Measurements from ENCODE around the gene HNRNPM. TPM values are rescaled to one million over a fixed set of nuclear protein-coding genes. Genes with fewer than 3 reads are reported as not detected.
A peak's percentile ranks its signal among the peaks of the same experiment; 100 is the strongest.
"Not testable (repeated sequence)": the region's sequence is repeated elsewhere in the genome, so short reads cannot be mapped to it uniquely, and the experiment has no call there.

Gene HNRNPM
- total RNA-seq, 2 experiments from 2014 or later = 188 to 198 TPM

DNA sequence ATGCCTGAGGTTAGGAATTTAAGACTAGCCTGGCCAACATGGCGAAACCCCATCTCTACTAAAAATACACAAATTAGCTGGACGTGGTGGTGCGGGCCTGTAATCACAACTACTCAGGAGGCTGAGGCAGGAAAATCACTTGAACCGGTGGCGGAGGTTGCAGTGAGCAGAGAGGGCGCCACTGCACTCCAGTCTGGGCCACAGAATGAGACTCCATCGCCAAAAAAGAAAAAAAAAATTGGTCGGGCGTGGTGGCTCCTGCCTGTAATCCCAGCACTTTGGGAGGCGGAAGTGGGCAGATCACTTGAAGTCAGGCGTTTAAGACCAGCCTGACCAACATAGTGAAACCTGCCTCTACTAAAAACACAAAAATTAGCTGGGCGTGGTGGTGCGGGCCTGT is 34.1 kb upstream of the HNRNPM start:
- H3K9me3 Mint-ChIP-seq; H3K4me1 Mint-ChIP-seq; ATAC-seq (ENCODE audit: low read depth); H3K36me3 Mint-ChIP-seq; POLR2A ChIA-PET; H3K4me3 Mint-ChIP-seq; H3K27me3 Mint-ChIP-seq; DNase-seq; H3K27ac Mint-ChIP-seq: not testable (repeated sequence)

DNA sequence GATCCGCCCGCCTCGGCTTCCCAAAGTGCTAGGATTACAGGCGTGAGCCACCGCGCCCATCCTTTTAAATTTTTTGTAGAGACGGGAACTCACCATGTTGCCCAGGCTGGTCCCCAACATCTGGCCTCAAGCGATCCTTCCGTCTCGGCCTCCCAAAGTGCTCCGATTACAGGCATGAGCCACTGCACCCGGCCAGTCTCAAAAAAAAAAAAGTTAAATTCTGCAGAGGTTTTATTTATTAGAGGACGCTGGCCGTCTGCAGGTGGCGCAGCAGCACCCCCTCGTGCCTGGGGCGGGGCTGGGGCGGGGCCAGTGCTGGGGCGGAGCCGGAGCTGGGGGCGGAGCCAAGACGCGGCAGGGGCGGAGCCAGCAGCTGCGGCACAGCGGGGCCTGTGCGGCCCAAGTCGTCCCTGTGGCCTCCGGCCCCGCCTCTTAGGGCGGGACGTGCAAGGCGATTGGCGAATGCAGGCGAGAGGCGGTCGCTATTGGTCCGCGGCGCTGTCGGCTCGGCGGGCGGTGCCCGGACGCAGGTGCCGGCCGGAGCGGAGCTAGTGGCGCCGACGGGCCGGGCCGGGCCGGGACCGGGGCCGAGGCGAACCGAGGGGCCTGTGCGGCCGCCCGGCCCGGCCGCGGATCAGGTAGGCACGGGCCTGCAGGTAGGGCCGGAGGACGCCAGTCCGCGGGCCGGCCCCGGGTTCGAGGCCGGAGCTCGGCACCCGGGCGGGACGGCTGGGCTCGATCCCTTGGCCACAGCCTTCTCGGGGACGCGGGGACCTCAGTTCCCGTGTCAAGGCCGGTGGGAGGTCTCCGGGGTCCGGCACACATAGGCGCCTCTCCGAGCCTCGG is 31.8 kb upstream of the HNRNPM start, which contains the start of gene MARCHF2:
Gene MARCHF2 (plus strand): TSS at position 523 of the 846 bp plus-strand sequence. CDS start 8,536 bp downstream, outside the sequence.
- Mint-ChIP-seq H3K4me1 (peaks cover 6% of the 10 kb centered on the region), H3K4me3 (peak within 1 kb of the TSS; percentile 77), H3K27me3 (no peaks in the 10 kb centered on the region), H3K9me3 (no peaks in the 10 kb centered on the region), H3K36me3 (no peaks in the 10 kb centered on the region), H3K27ac (peak within 1 kb of the TSS; percentile 4)
- ATAC-seq (ENCODE audit: low read depth) = peak; percentile 100
- DNase-seq = peak; percentile 96
- POLR2A ChIA-PET = interaction anchor here (0.6 to 4.1 kb wide), 10 partner anchors 8 to 109 kb away, joined by 3 to 27 read pairs (median 4); partner anchors contain the start of genes HNRNPM and ZNF414

DNA sequence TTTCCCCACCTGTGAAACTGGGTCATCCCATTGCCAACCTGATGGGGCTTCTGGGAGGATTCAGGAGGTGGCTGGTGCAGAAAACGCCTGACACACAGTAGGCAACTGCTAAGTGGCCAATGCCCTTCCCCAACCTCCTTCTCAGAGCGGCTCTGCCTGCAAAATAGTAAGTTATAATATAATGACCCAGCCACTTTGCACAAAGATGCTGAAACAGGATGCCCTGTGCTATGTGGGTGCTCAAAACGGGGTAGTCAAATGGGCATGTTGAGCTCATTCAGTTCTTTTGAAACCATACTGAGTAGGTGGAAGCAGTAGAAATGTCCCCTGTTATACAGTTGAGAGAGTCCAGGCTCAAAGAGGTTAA is 31.2 kb upstream of the HNRNPM start:
- Mint-ChIP-seq H3K4me1 (peaks cover 8% of the 10 kb centered on the region), H3K9me3 (no peaks in the 10 kb centered on the region), H3K27me3 (no peaks in the 10 kb centered on the region), H3K27ac (peak overlapping the region; percentile 4), H3K4me3 (peak overlapping the region; percentile 77), H3K36me3 (no peaks in the 10 kb centered on the region)
- no peak for DNase-seq
- ATAC-seq (ENCODE audit: low read depth) = no peak
- POLR2A ChIA-PET = interaction anchor here (1.0 to 4.1 kb wide), 7 partner anchors 9 to 101 kb away, joined by 3 to 27 read pairs (median 4); partner anchors contain the start of genes HNRNPM and ZNF414

DNA sequence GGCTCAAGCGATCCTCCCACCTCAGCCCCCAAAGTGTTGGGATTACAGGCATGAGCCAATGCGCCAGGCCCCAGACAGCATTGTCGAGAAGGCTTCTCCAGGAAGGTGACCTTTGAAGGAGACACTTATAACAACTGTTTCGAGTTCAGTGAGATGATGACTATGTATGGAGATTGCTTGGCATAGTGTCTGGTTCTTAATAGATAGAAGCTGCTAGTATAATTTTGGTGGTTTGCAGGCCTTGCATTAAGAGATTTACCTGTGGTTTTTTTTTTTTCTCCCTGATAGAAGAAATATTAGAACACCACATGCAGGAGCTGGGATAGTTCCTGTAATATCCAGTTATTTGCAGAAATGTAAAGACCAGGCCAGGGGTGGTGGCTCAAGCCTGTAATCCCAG is 28.0 kb upstream of the HNRNPM start:
- Mint-ChIP-seq H3K4me3 (no peak overlapping the region), H3K9me3 (no peaks in the 10 kb centered on the region), H3K27ac (no peak overlapping the region), H3K27me3 (no peaks in the 10 kb centered on the region), H3K36me3 (no peaks in the 10 kb centered on the region), H3K4me1 (peaks cover 5% of the 10 kb centered on the region)
- ATAC-seq (ENCODE audit: low read depth) (no peak), DNase-seq (no peak)
- POLR2A ChIA-PET = no interaction called here

DNA sequence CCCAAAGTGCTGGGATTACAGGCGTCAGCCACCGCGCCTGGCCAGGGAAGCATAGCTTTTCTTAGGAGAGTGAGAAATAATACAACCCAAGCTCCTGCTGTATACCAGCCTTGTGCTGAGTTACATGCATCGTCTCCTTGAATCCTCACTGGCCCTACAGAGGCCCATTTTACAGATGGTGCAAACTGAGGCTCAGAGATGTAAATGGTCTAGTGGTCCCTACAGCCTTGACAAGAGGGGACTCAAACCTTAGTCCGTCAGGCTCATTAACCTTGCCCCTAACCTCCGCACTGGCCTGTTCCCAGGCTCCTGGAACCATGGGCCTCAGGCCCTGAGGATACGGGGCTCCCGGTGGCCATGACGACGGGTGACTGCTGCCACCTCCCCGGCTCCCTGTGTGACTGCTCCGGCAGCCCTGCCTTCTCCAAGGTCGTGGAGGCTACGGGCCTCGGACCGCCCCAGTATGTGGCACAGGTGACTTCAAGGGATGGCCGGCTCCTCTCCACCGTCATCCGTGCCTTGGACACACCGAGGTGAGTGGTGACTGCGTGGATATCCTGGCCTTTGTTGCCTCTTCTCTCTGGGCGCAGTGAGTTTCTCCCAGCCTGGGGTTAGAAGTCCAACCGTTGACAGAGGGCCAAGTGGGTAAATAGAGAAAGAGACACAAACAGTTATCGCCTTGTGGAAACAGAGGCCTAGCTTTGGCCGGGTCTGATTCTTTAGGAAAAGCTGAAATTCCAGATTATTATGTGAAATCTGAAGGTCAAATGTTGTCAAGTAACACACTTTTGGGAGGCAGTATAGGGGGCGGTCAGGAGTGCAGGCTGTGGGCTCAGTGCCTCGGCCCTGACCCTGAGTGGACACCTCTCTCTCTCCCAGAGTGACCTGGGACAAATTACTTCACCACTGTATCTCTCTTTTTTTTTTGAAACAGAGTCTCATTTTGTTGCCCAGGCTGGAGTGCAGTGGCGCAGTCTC is 23.0 kb upstream of the HNRNPM start:
- Mint-ChIP-seq H3K9me3 (no peaks in the 10 kb centered on the region), H3K27ac (no peak overlapping the region)

DNA sequence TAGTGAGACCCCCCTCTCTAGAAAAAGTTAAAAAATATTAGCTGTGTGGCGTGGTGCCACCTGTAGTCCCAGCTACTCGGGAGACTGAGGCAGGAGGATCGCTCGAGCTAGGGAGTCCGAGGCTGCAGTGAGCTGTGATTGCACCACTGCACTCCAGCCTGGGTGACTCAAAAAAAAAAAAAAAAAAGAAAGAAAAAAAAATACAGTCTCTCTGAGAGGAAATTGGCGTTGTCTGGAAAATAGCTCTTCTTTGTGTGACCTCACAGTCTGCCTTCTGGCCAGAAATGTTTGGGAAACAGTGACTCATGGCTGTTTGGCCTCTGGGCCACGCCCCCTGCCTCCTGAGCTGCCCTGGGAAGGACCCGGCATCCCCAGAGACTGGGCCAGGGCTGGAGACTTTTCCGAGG is 21.0 kb upstream of the HNRNPM start:
- no peak overlapping the region for H3K4me3 Mint-ChIP-seq
- H3K4me1 Mint-ChIP-seq = no peaks in the 10 kb centered on the region
- H3K9me3 Mint-ChIP-seq = no peaks in the 10 kb centered on the region
- ATAC-seq (ENCODE audit: low read depth) (no peak), DNase-seq (no peak)
- H3K27me3 Mint-ChIP-seq = no peaks in the 10 kb centered on the region
- POLR2A ChIA-PET = interaction anchor here (1.7 kb wide), 1 partner anchor 11 kb away, joined by 4 read pairs; the partner anchor contains the start of gene MARCHF2
- H3K27ac Mint-ChIP-seq = peak overlapping the region; percentile 34
- peaks cover 3% of the 10 kb centered on the region for H3K36me3 Mint-ChIP-seq

More for the DNA sequence above, 23.0 kb upstream of the HNRNPM start:
- Mint-ChIP-seq H3K4me3 (no peak overlapping the region), H3K4me1 (peaks cover 2% of the 10 kb centered on the region), H3K36me3 (no peaks in the 10 kb centered on the region), H3K27me3 (no peaks in the 10 kb centered on the region)
- ATAC-seq (ENCODE audit: low read depth) (no peak), DNase-seq (no peak)
- POLR2A ChIA-PET = interaction anchor here (0.7 to 1.7 kb wide), 2 partner anchors 9 kb away, joined by 3 to 4 read pairs; partner anchors contain the start of gene MARCHF2

DNA sequence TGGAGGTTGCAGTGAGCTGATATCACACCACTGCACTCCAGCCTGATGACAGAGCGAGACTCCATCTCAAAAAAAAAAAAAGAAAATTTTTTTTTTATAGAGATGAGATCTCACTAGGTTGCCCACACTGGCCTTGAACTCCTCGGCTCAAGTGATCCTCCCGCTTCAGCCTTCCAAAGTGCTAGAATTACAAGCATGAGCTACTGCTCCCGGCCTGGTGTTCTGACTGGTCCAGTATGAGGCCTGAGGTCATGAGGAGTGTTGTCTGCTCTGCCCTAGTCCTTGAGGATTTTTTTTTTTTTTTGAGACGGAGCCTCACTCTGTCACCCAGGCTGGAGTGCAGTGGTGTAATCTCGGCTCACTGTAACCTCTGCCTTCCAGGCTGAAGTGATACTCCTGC is 19.4 kb upstream of the HNRNPM start:
- not testable (repeated sequence) for H3K27me3 Mint-ChIP-seq; H3K27ac Mint-ChIP-seq; H3K9me3 Mint-ChIP-seq; ATAC-seq (ENCODE audit: low read depth); H3K36me3 Mint-ChIP-seq; H3K4me3 Mint-ChIP-seq; H3K4me1 Mint-ChIP-seq; DNase-seq
- POLR2A ChIA-PET = interaction anchor here (0.6 to 0.7 kb wide), 2 partner anchors 134 to 621 kb away, joined by 3 to 5 read pairs; no protein-coding TSS in a partner anchor

DNA sequence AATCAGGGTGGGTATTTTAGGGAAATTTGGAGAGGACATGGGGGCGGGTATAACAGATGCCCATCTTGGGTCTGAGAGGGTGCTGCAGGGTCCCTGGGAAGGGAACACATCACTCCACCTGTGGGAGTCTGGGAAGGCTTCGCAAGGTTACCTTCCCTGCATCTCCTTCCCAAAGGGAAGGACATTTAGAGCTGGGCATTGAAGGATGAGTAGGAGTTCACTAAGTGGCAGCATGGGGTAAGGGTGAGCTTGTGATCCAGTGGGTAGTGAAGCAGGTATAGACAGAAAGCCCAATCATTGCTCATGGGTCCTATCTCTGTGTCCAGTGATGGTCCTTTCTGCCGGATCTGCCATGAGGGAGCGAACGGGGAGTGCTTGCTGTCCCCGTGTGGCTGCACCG is 18.5 kb upstream of the HNRNPM start:
- POLR2A ChIA-PET = interaction anchor here (0.6 to 0.7 kb wide), 2 partner anchors 133 to 620 kb away, joined by 3 to 5 read pairs; no protein-coding TSS in a partner anchor
- H3K4me3 Mint-ChIP-seq = no peak overlapping the region
- no peak for DNase-seq
- peaks cover 6% of the 10 kb centered on the region for H3K36me3 Mint-ChIP-seq
- ATAC-seq (ENCODE audit: low read depth) = no peak
- H3K27me3 Mint-ChIP-seq = no peaks in the 10 kb centered on the region
- H3K27ac Mint-ChIP-seq = no peak overlapping the region
- H3K9me3 Mint-ChIP-seq = no peaks in the 10 kb centered on the region
- H3K4me1 Mint-ChIP-seq = peaks cover 3% of the 10 kb centered on the region

DNA sequence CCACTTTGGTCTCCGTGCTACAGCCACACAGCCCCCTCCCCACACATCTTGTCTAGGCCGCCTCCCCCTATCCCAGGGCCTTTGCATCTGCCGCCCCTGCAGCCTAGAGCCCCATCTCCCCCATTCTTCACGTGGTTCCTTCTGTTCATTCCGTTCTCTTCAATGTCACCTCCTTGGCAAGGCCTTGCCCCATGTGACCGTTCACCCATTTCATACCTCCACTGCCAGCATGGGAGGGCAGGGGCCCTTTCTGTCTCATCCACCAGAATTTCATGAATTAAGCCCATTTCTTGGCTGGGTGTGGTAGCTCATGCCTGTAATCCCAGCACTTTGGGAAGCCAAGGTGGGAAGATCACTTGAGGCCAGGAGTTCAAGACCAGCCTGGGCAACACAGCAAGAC is 15.7 kb upstream of the HNRNPM start:
- POLR2A ChIA-PET = no interaction called here
- Mint-ChIP-seq H3K36me3 (peaks cover 6% of the 10 kb centered on the region), H3K4me3 (no peak overlapping the region), H3K9me3 (no peaks in the 10 kb centered on the region), H3K4me1 (peaks cover 3% of the 10 kb centered on the region), H3K27ac (no peak overlapping the region), H3K27me3 (no peaks in the 10 kb centered on the region)
- DNase-seq = no peak
- ATAC-seq (ENCODE audit: low read depth) = no peak

DNA sequence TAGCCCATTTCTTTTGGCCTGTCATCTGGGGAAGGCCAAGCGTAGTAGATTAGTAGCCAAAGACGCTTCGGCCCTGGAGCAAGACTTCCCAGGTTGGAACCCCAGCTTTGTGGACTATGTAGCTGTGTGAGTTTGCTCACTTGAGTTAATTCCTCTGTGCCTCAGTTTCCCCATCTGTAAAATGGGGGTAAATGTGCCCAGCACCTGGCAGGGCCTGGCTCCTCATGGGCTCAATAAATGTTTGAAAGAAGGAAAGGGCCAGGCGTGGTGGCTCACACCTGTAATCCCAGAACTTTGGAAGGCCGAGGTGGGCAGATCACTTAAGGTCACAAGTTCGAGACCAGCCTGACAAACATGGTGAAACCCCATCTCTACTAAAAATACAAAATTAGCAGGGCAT is 14.9 kb upstream of the HNRNPM start:
- Mint-ChIP-seq H3K27ac (no peak overlapping the region), H3K4me1 (peaks cover 3% of the 10 kb centered on the region), H3K9me3 (no peaks in the 10 kb centered on the region), H3K36me3 (peaks cover 6% of the 10 kb centered on the region), H3K4me3 (no peak overlapping the region), H3K27me3 (no peaks in the 10 kb centered on the region)
- ATAC-seq (ENCODE audit: low read depth) = no peak
- no peak for DNase-seq
- POLR2A ChIA-PET = no interaction called here

DNA sequence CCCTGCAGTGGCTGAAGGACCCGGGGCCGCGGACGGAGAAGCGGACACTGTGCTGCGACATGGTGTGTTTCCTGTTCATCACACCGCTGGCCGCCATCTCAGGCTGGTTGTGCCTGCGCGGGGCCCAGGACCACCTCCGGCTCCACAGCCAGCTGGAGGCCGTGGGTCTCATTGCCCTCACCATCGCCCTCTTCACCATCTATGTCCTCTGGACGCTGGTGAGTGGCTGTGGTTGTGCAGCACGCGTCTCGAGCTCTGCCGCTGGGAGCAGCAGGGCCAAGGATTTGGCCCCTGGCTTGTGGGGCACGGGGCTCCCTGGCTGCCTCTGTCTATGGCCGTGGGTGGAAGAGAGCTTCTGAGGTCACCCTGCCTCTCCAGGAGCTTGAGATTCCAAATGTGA is 14.1 kb upstream of the HNRNPM start:
- Mint-ChIP-seq H3K9me3 (no peaks in the 10 kb centered on the region), H3K4me1 (peaks cover 4% of the 10 kb centered on the region), H3K27me3 (no peaks in the 10 kb centered on the region), H3K27ac (no peak overlapping the region), H3K4me3 (no peak overlapping the region), H3K36me3 (peaks cover 10% of the 10 kb centered on the region)
- POLR2A ChIA-PET = no interaction called here
- no peak for DNase-seq
- ATAC-seq (ENCODE audit: low read depth) = no peak

DNA sequence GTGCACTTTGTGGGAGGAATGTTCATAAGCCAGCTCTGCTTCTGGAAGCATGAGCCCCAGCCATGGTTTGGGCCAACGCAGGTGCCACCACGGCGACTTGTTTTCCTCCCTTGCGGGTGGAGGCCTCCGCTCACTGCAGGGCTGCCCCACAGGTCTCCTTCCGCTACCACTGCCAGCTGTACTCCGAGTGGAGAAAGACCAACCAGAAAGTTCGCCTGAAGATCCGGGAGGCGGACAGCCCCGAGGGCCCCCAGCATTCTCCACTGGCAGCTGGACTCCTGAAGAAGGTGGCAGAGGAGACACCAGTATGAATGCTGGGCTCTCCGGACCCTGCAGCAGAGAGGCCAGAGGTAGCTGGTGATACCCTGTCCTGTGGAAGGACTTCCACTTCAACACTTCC is 6.5 kb upstream of the HNRNPM start:
- H3K27me3 Mint-ChIP-seq = peaks cover 1% of the 10 kb centered on the region
- ATAC-seq (ENCODE audit: low read depth) = no peak
- no peak overlapping the region for H3K27ac Mint-ChIP-seq

More for the DNA sequence above, 6.5 kb upstream of the HNRNPM start:
- Mint-ChIP-seq H3K9me3 (no peaks in the 10 kb centered on the region), H3K36me3 (peaks cover 4% of the 10 kb centered on the region), H3K4me1 (peaks cover 8% of the 10 kb centered on the region), H3K4me3 (no peak overlapping the region)
- DNase-seq = no peak
- POLR2A ChIA-PET = interaction anchor here (0.7 kb wide), 1 partner anchor 87 kb away, joined by 3 read pairs; no protein-coding TSS in a partner anchor

All from activated naive CD8-positive, alpha-beta T cell treated with anti-CD3 and anti-CD28 coated beads, Interleukin-2, amount 10 ng/mL, durations not matched to agents 7 days and 5 days (primary cell).